22Rv1 (cell line): ENCODE measurements around the gene MMP21.

Experiments used
- CTCF ChIP-seq: fragments of 450-650 bp; IDR thresholded peaks from 2 replicates; pipeline ENCODE4 v1.5.1; 2017; ENCODE audit warnings: mild to moderate bottlenecking
- ZFX ChIP-seq: fragments of 450-650 bp; IDR thresholded peaks from 2 replicates; pipeline ENCODE4 v1.6.1; 2017; ENCODE audit warnings: antibody characterized with exemption, borderline replicate concordance

GRCh38 chr10:125782054-125782453 is 6.4 kb upstream of the MMP21 start:
- TF ChIP-seq CTCF (no peak), ZFX (no peak)
